HUES64 (cell line): Measurements from ENCODE around the gene RRP8.

Experiments used
- H3K27ac ChIP-seq: 2 replicates; pipeline ENCODE4 v1.7.0; 2013; ENCODE audit warnings: low read depth, low read length, inconsistent platforms
- H3K27me3 ChIP-seq: 2 replicates; pipeline ENCODE4 v1.6.1; 2013; ENCODE audit warnings: mild to moderate bottlenecking, low read length; ENCODE audit not compliant: insufficient read depth
- H3K36me3 ChIP-seq: 2 replicates; pipeline ENCODE4 v1.6.1; 2013; ENCODE audit warnings: mild to moderate bottlenecking, low read length; ENCODE audit not compliant: insufficient read depth
- H3K4me1 ChIP-seq: 2 replicates; pipeline ENCODE4 v1.6.1; 2013; ENCODE audit warnings: mild to moderate bottlenecking, low read length, moderate library complexity; ENCODE audit not compliant: insufficient read depth
- H3K4me3 ChIP-seq: 2 replicates; pipeline ENCODE4 v1.5.1; 2013; ENCODE audit warnings: mild to moderate bottlenecking, low read length, moderate library complexity
- H3K9ac ChIP-seq: 2 replicates; pipeline ENCODE4 v1.6.1; 2013; ENCODE audit warnings: mild to moderate bottlenecking, low read depth, low read length
- H3K9me3 ChIP-seq: 2 replicates; pipeline ENCODE4 v1.6.1; 2013; ENCODE audit warnings: low read depth, low read length; ENCODE audit not compliant: insufficient read depth
- WGBS: fragments of 150-250, 120-280 bp; methylation state at CpG from one replicate; pipeline ENCODE4 v1.1.7; 2013; ENCODE audit warnings: missing lambda C conversion rate; 5-methylcytosine and 5-hydroxymethylcytosine counted together

RRP8 gene

DNA sequence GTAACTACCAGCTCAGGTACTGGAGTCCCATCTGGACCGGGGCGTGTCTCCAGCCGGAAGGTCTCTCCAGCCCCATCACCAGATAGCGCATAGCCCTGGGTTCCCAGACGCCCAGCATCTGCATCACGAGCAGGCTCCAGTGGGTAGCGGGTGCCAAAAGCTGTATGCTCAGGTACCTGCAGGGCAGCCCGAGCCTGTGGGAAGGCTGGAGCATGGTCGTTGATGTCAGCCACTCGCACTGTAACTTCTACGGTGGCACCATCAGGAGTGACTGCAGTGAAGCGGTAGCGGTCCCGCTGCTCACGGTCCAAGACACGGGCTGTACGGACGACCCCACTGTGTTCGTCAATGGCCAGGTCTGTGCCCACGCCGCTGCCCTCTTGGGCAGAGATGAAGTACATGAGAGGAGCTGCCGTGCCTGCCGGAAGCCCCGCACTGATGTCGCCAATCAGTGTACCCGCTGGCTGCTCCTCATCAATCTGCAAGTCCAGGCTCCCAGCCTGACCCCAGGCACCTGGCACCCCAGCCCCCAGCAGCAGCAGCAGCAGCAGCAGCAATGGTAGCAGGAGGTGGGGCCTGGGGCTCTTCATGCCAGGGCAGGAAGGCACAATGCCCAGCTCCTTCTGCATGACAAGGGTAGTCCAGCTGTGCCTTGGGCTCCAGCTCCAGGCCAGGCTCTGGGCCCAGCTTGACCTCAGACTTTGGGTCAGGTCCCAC lies 37.7 kb upstream of the RRP8 start:
- Histone ChIP-seq H3K9ac (no peak overlapping the region), H3K27me3 (no peaks in the 10 kb centered on the region), H3K36me3 (no peaks in the 10 kb centered on the region), H3K9me3 (no peaks in the 10 kb centered on the region), H3K4me3 (no peak overlapping the region), H3K27ac (no peak overlapping the region), H3K4me1 (no peaks in the 10 kb centered on the region)
- 96% methylated on average over 26 of the region's 26 CpGs for WGBS

DNA sequence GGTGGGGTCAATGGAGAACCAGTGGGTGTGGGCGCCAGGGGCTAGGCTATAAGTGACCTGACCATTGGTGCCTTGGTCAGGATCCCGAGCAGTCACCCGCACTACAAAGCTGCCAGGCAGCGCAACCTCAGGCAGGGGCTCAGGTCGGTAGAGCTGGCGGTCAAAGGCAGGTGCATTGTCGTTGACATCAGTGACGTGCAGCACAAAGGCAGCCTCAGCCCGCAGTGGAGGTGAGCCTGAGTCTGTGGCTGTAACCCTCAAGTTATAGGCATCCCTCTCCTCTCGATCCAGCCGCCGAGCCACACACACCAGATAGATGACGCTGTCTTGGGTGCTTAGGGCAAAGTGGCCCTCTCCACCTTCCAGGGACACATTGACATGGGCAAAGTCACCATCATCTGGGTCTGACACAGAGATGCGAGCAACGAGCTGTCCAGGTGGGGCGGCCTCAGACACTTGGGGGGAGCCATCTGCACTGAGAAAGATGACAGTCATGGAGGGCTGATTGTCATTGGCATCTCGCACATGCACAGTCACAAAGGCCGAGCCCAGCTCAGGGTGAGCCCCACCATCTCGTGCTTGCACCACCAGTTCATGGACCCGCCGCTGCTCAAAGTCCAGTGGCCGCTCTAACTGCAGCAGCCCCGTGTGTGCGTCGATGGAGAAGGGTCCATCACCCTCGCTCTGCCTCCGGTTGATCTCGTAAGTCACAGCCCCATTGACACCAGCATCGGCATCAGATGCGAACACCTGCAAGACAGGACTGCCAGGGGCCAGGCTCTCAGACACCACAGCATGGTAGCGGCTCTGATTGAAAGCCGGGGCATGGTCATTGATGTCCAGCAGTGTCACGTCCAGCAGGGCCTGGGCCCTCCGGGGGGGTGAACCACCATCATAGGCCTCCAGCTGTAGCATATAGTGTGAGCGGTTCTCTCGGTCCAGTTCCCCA lies 36.9 kb upstream of the RRP8 start:
- WGBS: 96% methylated on average over 36 of the region's 36 CpGs
- H3K9me3 ChIP-seq: no peaks in the 10 kb centered on the region
- H3K27ac ChIP-seq: no peak overlapping the region
- no peaks in the 10 kb centered on the region for H3K36me3 ChIP-seq
- no peak overlapping the region for H3K4me3 ChIP-seq
- H3K9ac ChIP-seq: no peak overlapping the region
- H3K27me3 ChIP-seq: no peaks in the 10 kb centered on the region
- no peaks in the 10 kb centered on the region for H3K4me1 ChIP-seq

DNA sequence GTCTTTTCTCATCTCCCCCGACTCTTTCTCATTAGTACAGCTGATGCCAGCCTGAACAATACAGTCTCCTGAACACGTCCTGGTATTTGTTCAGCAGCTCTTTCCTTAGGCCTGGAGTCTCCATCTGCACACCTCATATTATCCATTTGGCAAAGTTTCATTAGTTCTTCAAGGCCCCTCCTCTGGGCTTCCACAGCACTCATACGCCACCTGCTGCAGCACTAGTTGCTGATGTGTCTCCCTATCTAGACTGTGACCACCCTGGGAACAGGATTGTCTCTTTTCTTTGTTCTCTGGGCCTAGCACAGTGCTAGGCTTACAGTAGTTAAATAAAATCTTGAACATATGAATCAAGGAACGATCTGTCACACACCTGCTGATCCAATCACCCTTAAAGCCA lies 35.0 kb upstream of the RRP8 start:
- Histone ChIP-seq H3K9me3 (no peaks in the 10 kb centered on the region), H3K4me3 (no peak overlapping the region), H3K36me3 (no peaks in the 10 kb centered on the region), H3K27ac (no peak overlapping the region), H3K9ac (no peak overlapping the region), H3K4me1 (no peaks in the 10 kb centered on the region), H3K27me3 (no peaks in the 10 kb centered on the region)
- WGBS: 88% methylated on average over 4 of the region's 4 CpGs

DNA sequence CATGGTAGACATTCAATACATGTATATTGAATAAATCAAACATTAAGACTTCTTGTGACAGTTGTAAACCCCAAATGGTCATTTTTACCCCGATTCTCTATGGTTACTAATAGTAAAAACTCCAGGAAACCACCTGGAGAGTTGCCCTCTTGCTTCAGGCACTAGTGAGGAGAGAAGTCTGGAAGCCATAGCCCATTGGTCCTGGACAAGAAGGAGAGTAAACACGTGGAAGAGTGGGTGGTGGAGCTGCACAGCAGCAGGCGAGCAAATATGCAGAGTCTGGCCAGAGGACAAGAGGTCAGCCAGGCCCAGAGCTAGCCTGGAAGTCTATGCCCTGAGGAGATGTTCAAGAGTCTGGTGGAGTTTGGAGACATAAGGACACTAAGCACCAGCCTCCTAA lies 34.5 kb upstream of the RRP8 start:
- Histone ChIP-seq H3K36me3 (no peaks in the 10 kb centered on the region), H3K9me3 (no peaks in the 10 kb centered on the region), H3K4me1 (no peaks in the 10 kb centered on the region), H3K9ac (no peak overlapping the region), H3K4me3 (no peak overlapping the region), H3K27me3 (no peaks in the 10 kb centered on the region), H3K27ac (no peak overlapping the region)
- 79% methylated on average over 3 of the region's 3 CpGs for WGBS

DNA sequence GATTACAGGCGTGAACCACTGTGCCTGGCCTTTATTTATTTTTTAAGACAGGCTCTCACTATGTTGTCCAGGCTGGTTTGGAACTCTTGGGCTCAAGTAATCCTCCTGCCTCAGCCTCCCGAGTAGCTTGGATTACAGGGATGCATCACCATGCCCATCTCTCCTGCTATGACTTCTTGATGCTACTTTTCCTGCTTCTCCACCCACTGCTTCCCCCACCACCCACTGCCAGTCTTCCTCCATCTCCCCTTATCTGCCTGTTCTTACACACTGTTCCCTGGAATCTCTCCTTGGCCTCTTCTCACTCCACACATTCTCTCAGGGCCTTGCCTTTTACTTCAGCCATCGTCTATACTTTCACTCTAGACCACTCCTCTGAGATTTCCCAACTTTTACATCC lies 33.1 kb upstream of the RRP8 start:
- 89% methylated on average over 3 of the region's 3 CpGs for WGBS
- Histone ChIP-seq H3K4me3 (no peak overlapping the region), H3K4me1 (no peaks in the 10 kb centered on the region), H3K36me3 (no peaks in the 10 kb centered on the region), H3K27ac (no peak overlapping the region), H3K9ac (no peak overlapping the region), H3K9me3 (no peaks in the 10 kb centered on the region), H3K27me3 (peaks cover 8% of the 10 kb centered on the region)

DNA sequence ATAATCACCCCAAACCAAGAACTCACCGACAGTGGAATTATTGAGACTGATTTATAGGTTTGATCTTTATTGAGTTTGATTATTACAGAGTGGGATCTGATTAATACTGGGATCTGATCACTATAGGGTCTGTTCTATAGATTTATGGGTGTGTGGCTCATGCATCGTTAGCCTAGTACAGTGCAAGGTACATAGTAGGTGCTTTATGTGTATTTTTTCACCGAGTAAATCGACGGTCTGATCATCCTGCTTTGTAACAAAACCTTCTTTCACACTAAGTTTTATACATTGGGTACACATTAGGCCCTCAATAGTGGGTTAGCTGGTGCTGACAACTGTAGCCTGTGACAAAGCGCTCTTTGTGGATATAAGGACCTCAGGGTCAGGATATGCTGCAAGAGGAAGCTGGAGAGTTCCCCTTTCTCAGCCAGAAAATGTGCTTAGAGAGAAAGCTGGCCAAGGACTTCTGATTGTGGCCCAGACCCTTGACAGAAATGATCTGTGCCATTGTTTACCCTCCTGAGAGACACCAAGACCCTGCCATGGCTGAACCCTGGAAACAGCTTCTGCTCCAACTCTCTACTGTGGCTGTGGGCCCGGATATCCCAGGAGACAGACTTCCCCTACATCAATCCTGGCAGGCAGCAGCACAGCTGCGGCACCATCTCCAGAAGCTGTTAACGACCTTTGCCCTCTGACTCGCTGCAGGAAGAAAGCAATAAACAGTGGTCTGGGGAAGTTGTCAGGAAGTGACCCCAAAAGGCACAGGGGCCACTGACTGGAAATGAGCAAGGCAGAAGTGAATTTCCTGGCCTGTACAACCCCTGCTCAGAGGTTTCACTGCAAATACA lies 31.9 kb upstream of the RRP8 start:
- WGBS: 73% methylated on average over 8 of the region's 10 CpGs
- Histone ChIP-seq H3K9ac (no peak overlapping the region), H3K4me1 (no peaks in the 10 kb centered on the region; the same call in 1 of the 2 replicates)

DNA sequence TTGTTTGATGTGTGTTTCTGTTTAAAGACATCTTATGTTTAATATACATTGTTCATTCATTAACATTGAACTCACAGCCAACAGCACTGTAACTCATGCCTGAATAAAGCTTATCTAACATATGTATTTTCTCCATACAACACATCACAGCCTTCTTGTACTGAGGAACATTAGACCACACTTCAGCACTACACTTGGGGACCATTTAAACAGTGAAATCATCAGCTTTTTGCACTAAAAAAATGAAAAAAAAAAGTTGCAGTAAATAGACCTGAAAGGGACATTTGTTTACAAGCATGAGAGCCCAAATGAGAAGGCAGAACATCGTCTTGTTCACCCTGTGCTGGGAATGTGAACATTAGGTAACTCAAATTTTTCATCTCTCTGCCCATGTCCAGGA lies 31.1 kb upstream of the RRP8 start:
- Histone ChIP-seq H3K9ac (no peak overlapping the region), H3K4me3 (no peak overlapping the region), H3K27ac (no peak overlapping the region), H3K9me3 (no peaks in the 10 kb centered on the region), H3K27me3 (peaks cover 28% of the 10 kb centered on the region), H3K36me3 (no peaks in the 10 kb centered on the region), H3K4me1 (no peaks in the 10 kb centered on the region; the same call in 1 of the 2 replicates)
- 82% methylated on average over 1 of the region's 1 CpG for WGBS

More for the DNA sequence above, 31.9 kb upstream of the RRP8 start:
- Histone ChIP-seq H3K4me3 (no peak overlapping the region), H3K9me3 (no peaks in the 10 kb centered on the region), H3K27me3 (peaks cover 20% of the 10 kb centered on the region), H3K36me3 (no peaks in the 10 kb centered on the region), H3K27ac (no peak overlapping the region)

DNA sequence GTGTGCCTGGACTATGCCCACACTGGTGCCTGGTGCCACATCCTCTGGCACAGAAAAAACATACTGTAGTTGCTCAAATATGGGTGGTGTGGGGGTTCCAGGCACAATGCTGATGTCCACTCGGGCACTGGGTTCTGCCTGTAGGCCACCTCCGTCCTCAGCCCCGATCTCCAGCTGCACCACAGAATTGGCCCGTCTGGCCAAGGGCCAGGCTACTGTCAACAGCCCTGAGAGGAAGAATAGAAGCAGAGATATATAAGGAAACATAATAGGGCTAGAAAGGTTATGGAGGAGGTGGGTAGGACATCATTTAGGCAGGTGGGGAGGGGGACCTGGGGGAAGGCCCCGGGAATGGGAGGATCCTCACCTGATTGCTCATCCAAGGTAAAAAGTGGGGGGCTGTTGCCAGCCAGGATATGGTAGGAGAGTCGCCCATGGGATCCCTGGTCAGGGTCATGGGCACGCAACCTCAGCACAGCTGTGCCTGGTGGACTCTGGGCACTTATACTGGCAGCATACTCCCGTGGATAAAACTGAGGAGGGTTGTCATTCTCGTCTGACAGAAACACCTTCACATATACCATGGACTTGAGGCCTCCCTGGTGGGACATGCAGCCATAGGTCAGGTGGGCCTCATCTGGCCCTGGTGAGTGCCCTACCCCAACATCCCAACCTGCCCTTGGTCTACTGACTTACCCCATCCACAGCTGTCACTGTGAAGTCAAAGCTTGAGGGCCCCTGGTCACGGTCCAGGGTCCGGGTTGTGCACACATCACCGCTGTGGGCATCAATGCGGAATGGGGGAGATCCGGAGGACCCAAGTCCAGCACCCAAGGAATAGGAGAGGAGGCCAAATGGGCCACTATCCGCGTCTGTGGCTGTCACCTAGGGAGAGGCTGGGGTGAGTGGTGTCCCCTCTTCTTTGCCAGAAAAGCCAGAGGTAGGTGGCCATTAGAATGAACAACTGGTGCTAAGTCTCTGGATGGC lies 30.3 kb upstream of the RRP8 start:
- Histone ChIP-seq H3K4me1 (no peaks in the 10 kb centered on the region; the same call in 1 of the 2 replicates), H3K27ac (no peak overlapping the region)

DNA sequence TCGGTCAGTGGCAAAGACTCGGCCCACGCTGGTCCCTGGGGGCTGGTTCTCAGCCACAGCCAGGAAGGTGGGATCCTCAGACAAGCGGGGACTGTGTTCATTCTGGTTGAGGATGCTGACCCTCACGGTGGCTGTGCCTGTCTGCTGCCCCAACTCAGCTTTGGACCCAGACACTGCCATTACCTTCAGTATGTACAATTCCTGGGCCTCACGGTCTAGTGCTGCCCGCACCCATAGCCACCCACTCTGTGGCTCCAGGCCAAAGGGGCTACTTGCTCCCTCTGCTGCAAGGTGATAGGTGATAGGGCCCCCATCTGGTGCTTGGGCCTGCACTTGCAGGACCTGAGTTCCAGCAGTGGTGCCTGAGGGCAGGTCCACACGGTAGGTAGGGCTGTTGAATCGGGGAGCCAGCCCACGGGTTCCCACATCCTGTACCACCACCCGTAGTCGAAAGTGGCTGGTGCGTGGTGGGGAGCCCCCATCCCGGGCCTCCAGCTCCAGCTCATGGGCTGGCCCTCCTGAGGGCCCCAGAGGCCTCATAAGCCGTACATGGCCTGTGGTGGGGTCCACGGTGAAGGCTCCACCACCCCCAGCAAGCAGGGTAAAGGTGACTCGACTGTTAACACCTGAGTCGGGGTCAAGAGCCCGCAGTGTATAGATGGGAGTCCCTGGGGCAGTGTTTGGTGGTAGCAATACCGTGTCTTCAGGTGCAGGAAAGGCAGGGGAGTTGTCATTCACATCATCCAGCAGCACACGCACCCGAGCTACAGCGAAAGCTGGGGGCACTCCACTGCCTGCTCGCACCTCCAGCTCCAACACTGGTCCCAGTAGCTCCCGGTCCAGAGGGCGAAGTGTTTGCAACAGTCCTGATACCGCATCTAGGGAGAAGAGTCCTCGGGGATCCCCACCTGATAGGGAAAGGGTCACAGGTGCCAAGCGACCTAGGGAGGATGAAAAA lies 29.0 kb upstream of the RRP8 start:
- no peak overlapping the region for H3K4me3 ChIP-seq
- WGBS: 96% methylated on average over 29 of the region's 29 CpGs
- no peak overlapping the region for H3K9ac ChIP-seq
- H3K27ac ChIP-seq: no peak overlapping the region
- H3K36me3 ChIP-seq: peaks cover 7% of the 10 kb centered on the region; the same call in 1 of the 2 replicates
- no peaks in the 10 kb centered on the region; the same call in 1 of the 2 replicates for H3K4me1 ChIP-seq
- H3K27me3 ChIP-seq: peaks cover 40% of the 10 kb centered on the region
- H3K9me3 ChIP-seq: no peaks in the 10 kb centered on the region

More for the DNA sequence above, 30.3 kb upstream of the RRP8 start:
- Histone ChIP-seq H3K27me3 (peaks cover 36% of the 10 kb centered on the region), H3K9me3 (no peaks in the 10 kb centered on the region), H3K4me3 (no peak overlapping the region), H3K36me3 (peaks cover 5% of the 10 kb centered on the region; the same call in 1 of the 2 replicates), H3K9ac (no peak overlapping the region)
- WGBS: 94% methylated on average over 16 of the region's 16 CpGs
